Measurements from ENCODE around the gene PPM1K. TPM values are rescaled to one million over a fixed set of nuclear protein-coding genes. Genes with fewer than 3 reads are reported as not detected.

The PPM1K gene
- total RNA-seq, 1 donor from 2014 or later: 86.1 TPM

Small RNA genes within 50 kb of the gene (small RNA-seq; reads per million reads assigned to genes)
- not detected for gene RF00019 (ENCODE audit: low replicate concordance)
- gene RNU6-1298P (ENCODE audit: low replicate concordance): not detected

Other genes starting within 250 kb of the PPM1K start
- 15.5 TPM for gene ABCG2, start 125.9 kb downstream of the PPM1K start, total RNA-seq
- 3.9 TPM for gene HERC6, start 94.3 kb upstream of the PPM1K start, total RNA-seq
- 2.0 TPM for gene HERC5, start 172.6 kb upstream of the PPM1K start, total RNA-seq
- gene PYURF, start 239.2 kb upstream of the PPM1K start, total RNA-seq: 66.6 TPM